Measurements from ENCODE around the gene CTSZ.
A peak's percentile ranks its signal among the peaks of the same experiment; 100 is the strongest.

CTSZ gene

DNA sequence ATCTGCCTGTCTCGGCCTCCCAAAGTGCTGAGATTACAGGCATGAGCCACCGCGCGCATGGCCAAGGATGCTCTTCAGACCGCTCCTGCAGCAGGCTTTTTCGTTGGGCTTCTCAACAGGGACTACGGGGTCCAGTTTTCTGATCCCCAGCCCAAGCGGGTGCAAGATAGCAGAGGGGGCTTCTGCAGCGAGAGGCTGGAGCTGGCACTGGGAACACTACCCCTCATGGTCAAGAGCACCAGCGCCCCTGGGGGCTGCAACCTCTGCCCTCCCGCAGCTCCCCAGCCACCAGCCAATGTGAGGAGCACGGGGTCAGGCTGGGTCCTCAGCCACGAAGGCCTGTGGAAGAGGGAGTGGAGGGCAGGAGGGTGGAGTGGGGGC lies 6.0 kb downstream of the CTSZ start:
- H3K4me3 ChIP-seq (ENCODE audit: low read depth, low read length): no peak overlapping the region
- DNase-seq (ENCODE audit: low read depth): no peak
- in situ Hi-C loops (cut with HindIII; ENCODE audit: low sequenced_read_pairs): no loop called here
- no peak for TF ChIP-seq CTCF (IDR thresholded peaks at IDR 0.05; ENCODE audit: low read depth, low read length, missing control alignments)

- no peak for DNase-seq (ENCODE audit: low read depth)
- in situ Hi-C loops (cut with HindIII; ENCODE audit: low sequenced_read_pairs): no loop called here
- H3K4me3 ChIP-seq (ENCODE audit: low read depth, low read length): no peak overlapping the region
- no peak for TF ChIP-seq CTCF (IDR thresholded peaks at IDR 0.05; ENCODE audit: low read depth, low read length, missing control alignments)
Measured at GRCh38 chr20:59000326-59000725, 6.7 kb downstream of the CTSZ start.

- no peak overlapping the region for H3K4me3 ChIP-seq (ENCODE audit: low read depth, low read length)
- in situ Hi-C loops (cut with HindIII; ENCODE audit: low sequenced_read_pairs): no loop called here
- no peak for TF ChIP-seq CTCF (IDR thresholded peaks at IDR 0.05; ENCODE audit: low read depth, low read length, missing control alignments)
- DNase-seq (ENCODE audit: low read depth): no peak
Measured at GRCh38 chr20:58998656-58999055, 8.4 kb downstream of the CTSZ start.

- in situ Hi-C loops (cut with HindIII; ENCODE audit: low sequenced_read_pairs): no loop called here
- DNase-seq (ENCODE audit: low read depth): no peak
- TF ChIP-seq CTCF (IDR thresholded peaks at IDR 0.05; ENCODE audit: low read depth, low read length, missing control alignments): peak; percentile 9
- H3K4me3 ChIP-seq (ENCODE audit: low read depth, low read length): no peak overlapping the region
Measured at GRCh38 chr20:58997141-58997770, 9.8 kb downstream of the CTSZ start.

DNA sequence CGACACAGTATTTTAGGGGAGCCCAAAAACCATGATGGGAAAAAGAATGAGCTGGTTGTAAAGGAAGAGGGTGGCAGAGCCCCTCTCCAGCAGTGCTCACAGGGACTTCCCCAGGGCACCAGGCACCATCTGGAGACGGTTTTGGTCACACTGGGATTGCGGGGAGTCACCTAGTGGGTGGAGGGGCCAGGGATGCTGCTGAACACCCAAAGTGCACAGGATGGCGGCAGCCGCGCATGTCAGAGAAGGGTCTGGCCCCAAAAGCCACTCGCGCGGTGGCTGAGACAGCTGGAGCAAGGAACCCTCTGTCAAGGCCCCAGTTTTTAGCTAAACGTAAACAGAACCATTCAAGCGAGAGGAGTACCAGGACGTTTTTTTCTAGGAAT lies 10.8 kb downstream of the CTSZ start:
- no peak overlapping the region for H3K4me3 ChIP-seq (ENCODE audit: low read depth, low read length)
- in situ Hi-C loops (cut with HindIII; ENCODE audit: low sequenced_read_pairs): no loop called here
- TF ChIP-seq CTCF (IDR thresholded peaks at IDR 0.05; ENCODE audit: low read depth, low read length, missing control alignments): no peak

GRCh38 chr20:58995461-58996225 lies 11.4 kb downstream of the CTSZ start:
- no peak for DNase-seq (ENCODE audit: low read depth)
- H3K4me3 ChIP-seq (ENCODE audit: low read depth, low read length): no peak overlapping the region
- TF ChIP-seq CTCF (IDR thresholded peaks at IDR 0.05; ENCODE audit: low read depth, low read length, missing control alignments): no peak
- in situ Hi-C loops (cut with HindIII; ENCODE audit: low sequenced_read_pairs): no loop called here

More for the DNA sequence above, 10.8 kb downstream of the CTSZ start:
- DNase-seq (ENCODE audit: low read depth): no peak
